Left ventricle myocardium inferior (tissue), 1 donor: Measurements from ENCODE around the gene SGPP1. TPM values are rescaled to one million over a fixed set of nuclear protein-coding genes. Genes with fewer than 3 reads are reported as not detected.

Experiments
- DNase-seq: peaks from one replicate; pipeline ENCODE4 v3.0.0-alpha.2; 2020
- H3K27ac ChIP-seq: fragments of 200-600 bp; replicated peaks from 2 replicates; pipeline ENCODE4 v1.8.0; 2021
- H3K27me3 ChIP-seq: fragments of 200-600 bp; 2 replicates; pipeline ENCODE4 v1.8.0; 2021; ENCODE audit warnings: low read depth
- H3K36me3 ChIP-seq: fragments of 200-600 bp; 2 replicates; pipeline ENCODE4 v1.8.0; 2021
- H3K4me1 ChIP-seq: fragments of 200-600 bp; 2 replicates; pipeline ENCODE4 v1.8.0; 2021
- H3K4me3 ChIP-seq: fragments of 200-600 bp; 2 replicates; pipeline ENCODE4 v1.8.0; 2021; ENCODE audit warnings: mild to moderate bottlenecking, moderate library complexity
- H3K9me3 ChIP-seq: fragments of 200-600 bp; replicated peaks from 2 replicates; pipeline ENCODE4 v1.8.0; 2021
- intact Hi-C: fragments of 100-400 bp; cut with micrococcal nuclease; formaldehyde crosslinking; loops from one replicate; pipeline ENCODE4 v1.11.0; 2022
- total RNA-seq: library from RNA; stranded (reverse); fragmentation: NEBNext Ultra II Directional; extraction: Animal tissue kit (Norgen Biotek cat#: 25700); gene quantifications from one replicate; pipeline ENCODE4 v1.2.1, GENCODE V29; 2021
- TF ChIP-seq, protein P1 (sequence below): fragments of 200-600 bp; IDR thresholded peaks from 2 replicates; pipeline ENCODE4 v1.8.0; 2021; ENCODE audit warnings: antibody characterized with exemption, mild to moderate bottlenecking, borderline replicate concordance
- donor health status: DM: no; HTN: yes; CAD: no; lungs with severe emphysema.

SGPP1 gene
- total RNA-seq, 1 donor from 2014 or later = 4.6 TPM

DNA sequence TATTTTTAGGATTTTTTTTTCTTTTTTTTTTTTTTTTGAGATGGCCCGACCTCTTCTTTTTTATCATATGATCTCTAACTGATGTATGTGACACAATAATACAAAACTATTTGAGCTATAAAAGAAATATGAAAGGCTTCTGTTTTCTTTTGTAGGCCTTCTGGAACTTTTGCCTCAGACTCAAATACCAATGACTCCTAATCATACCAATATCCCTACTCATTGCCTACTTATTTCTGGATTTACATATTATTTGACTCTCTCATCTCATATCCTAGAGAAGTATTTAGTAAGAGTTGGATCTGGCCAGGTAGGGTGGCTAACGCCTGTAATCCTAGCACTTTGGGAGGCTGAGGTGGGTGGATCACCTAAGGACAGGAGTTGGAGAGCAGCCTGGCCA is 73.5 kb downstream of the SGPP1 start:
- Histone ChIP-seq H3K27ac (no peak overlapping the region), H3K4me1 (no peaks in the 10 kb centered on the region), H3K36me3 (peaks cover 7% of the 10 kb centered on the region), H3K9me3 (no peaks in the 10 kb centered on the region), H3K4me3 (no peak overlapping the region), H3K27me3 (no peaks in the 10 kb centered on the region)
- intact Hi-C loops = no loop called here
- TF ChIP-seq, protein P1, sequence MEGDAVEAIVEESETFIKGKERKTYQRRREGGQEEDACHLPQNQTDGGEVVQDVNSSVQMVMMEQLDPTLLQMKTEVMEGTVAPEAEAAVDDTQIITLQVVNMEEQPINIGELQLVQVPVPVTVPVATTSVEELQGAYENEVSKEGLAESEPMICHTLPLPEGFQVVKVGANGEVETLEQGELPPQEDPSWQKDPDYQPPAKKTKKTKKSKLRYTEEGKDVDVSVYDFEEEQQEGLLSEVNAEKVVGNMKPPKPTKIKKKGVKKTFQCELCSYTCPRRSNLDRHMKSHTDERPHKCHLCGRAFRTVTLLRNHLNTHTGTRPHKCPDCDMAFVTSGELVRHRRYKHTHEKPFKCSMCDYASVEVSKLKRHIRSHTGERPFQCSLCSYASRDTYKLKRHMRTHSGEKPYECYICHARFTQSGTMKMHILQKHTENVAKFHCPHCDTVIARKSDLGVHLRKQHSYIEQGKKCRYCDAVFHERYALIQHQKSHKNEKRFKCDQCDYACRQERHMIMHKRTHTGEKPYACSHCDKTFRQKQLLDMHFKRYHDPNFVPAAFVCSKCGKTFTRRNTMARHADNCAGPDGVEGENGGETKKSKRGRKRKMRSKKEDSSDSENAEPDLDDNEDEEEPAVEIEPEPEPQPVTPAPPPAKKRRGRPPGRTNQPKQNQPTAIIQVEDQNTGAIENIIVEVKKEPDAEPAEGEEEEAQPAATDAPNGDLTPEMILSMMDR = no peak
- DNase-seq = no peak

DNA sequence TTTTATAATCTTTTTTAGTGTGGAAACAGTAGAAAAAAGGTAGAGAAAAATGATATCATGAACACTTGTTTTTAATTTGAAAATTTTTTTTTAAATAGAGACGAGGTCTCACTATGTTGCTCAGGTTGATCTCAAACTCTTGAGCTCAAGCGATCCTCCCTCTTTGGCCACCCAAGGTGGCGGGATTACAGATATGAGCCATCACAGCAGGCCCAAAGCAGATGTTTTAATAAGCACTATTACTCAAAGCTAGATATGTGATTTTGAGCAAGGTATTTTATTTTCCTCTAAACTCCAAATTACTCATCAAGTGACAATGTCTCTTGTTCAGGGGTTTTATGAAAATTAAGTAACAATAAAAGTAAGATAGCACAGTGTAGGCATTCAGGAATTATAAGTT is 75.5 kb downstream of the SGPP1 start:
- H3K27me3 ChIP-seq = no peaks in the 10 kb centered on the region
- no peak for DNase-seq
- H3K4me3 ChIP-seq = no peak overlapping the region
- H3K27ac ChIP-seq = no peak overlapping the region
- no peaks in the 10 kb centered on the region for H3K36me3 ChIP-seq
- H3K4me1 ChIP-seq = no peaks in the 10 kb centered on the region
- intact Hi-C loops = no loop called here
- H3K9me3 ChIP-seq = no peaks in the 10 kb centered on the region
- TF ChIP-seq, protein P1 = no peak

DNA sequence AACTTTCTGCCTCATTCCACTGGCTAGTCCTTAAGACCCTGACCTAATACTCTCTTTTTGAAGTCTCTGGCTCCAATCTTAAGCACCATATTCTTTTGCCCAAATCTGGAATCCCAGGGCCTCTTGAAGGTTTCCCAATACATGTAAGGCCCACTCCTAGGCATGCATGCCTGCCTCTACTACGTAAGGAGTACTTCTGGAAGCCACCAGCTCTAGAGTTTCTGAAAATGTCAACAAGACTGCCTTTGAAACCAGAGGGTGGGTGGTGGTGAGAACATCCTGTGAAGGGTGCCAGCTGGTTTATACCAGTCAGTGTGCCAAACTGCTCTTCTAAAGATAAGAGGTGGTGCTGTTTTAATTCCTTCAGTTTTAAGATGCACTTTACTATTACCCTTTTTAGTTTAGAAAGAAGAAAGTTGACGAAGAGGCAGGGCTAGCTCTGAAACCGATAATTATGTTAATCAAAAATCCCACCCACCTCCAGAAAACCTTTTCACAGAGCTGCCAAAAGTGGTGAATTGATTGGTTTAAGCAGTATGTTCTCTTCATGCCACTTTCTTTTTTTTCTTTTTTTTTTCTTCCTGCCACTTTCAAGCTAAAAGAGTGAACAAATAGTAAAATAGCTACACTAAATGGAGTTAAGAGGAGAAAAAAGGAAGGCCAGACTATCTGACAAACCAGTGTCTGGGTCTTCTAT is 77.5 kb downstream of the SGPP1 start:
- DNase-seq = no peak
- H3K27ac ChIP-seq = no peak overlapping the region

DNA sequence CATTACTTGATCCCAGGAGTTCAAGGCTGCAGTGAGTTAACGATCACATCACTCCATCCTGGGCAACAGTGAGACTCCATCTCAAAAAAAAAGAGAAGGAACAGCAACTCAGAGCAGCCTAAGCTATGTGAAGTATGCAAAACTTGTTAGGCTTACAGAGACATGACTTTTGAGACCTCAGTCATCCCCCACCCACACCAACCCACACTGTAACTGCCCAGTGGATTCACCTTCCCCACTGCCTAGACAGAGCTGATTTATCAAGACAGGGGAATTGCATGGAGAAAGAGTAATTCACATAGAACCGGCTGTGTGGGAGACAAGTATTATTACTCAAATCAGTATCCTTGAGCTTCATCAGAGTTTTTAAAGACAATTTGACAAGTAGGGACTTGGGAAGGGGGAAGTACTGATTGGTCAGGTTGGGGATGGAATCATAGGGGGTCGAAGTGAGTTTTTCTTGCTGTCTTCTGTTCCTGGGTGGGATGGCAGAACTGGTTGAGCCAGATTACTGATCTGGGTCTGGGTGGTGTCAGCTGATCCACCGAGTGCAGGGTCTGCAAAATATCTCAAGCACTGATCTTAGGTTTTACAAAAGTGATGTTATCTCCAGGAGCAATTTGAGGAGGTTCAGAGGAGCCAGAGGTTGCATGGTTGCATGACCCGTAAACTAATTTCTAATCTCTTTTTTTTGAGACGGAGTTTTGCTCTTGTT is 80.0 kb downstream of the SGPP1 start:
- TF ChIP-seq, protein P1 = no peak
- no peak for DNase-seq
- Histone ChIP-seq H3K4me1 (peaks cover 2% of the 10 kb centered on the region), H3K36me3 (no peaks in the 10 kb centered on the region), H3K27me3 (no peaks in the 10 kb centered on the region), H3K27ac (no peak overlapping the region), H3K4me3 (no peak overlapping the region), H3K9me3 (no peaks in the 10 kb centered on the region)
- intact Hi-C loops = loop anchor here (10.0 kb wide), 1 partner anchor 263 kb away; no protein-coding TSS in a partner anchor

More for the DNA sequence above, 77.5 kb downstream of the SGPP1 start:
- Histone ChIP-seq H3K9me3 (no peaks in the 10 kb centered on the region), H3K27me3 (no peaks in the 10 kb centered on the region), H3K4me3 (no peak overlapping the region), H3K4me1 (no peaks in the 10 kb centered on the region), H3K36me3 (no peaks in the 10 kb centered on the region)
- TF ChIP-seq, protein P1 = no peak
- intact Hi-C loops = no loop called here

DNA sequence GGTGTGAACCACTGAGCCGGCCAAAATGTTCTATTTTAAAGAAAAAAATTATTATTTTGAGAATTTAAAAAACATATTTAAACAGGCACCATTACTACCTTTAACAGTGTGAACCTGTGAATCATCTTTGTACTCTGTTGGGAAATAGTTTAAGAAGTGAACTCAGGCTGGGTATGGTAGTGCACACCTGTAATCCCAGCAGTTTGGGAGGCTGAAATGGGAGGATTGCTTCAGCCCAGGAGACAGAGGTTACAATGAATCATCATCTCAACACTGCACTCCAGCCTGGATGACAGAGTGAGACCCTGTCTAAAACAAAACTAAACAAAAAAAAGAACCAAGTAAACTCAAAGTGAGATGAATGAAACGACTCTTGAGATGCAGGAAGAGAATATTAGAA is 83.1 kb downstream of the SGPP1 start:
- peaks cover 20% of the 10 kb centered on the region for H3K4me1 ChIP-seq
- no peaks in the 10 kb centered on the region for H3K9me3 ChIP-seq
- no peak overlapping the region for H3K27ac ChIP-seq
- no peak for DNase-seq
- H3K4me3 ChIP-seq = no peak overlapping the region
- no peaks in the 10 kb centered on the region for H3K36me3 ChIP-seq
- intact Hi-C loops = loop anchor here (10.0 kb wide), 1 partner anchor 260 kb away; no protein-coding TSS in a partner anchor
- TF ChIP-seq, protein P1 = no peak
- H3K27me3 ChIP-seq = no peaks in the 10 kb centered on the region
